22Rv1 (cell line): ENCODE results near the gene DNAH10.

Experiments
- CTCF ChIP-seq: fragments of 450-650 bp; IDR thresholded peaks from 2 replicates; pipeline ENCODE4 v1.5.1; 2017; ENCODE audit warnings: mild to moderate bottlenecking
- ZFX ChIP-seq: fragments of 450-650 bp; IDR thresholded peaks from 2 replicates; pipeline ENCODE4 v1.6.1; 2017; ENCODE audit warnings: antibody characterized with exemption, borderline replicate concordance

GRCh38 chr12:123752046-123752445, 10.1 kb upstream of the DNAH10 start:
- TF ChIP-seq CTCF, result no peak
- no peak for TF ChIP-seq ZFX
